OCI-LY7 (cell line): ENCODE results near the gene KCNQ1. TPM values are rescaled to one million over a fixed set of nuclear protein-coding genes. Genes with fewer than 3 reads are reported as not detected.

Source experiments
- BruUV-seq: library from RNA; stranded (reverse); fragments of 400-500 nt; replicated peaks from 2 replicates; lab custom pipeline; 2021; lab: Mats Ljungman, UMichigan
- CTCF ChIA-PET: fragments of 300-600 bp; sonication (Branson Sonifier 250); formaldehyde crosslinking; loops from one replicate; lab custom pipeline; 2022; ENCODE audit warnings: antibody characterized with exemption; ENCODE audit not compliant: unreplicated experiment; lab: Charles Lee
- POLR2A ChIA-PET: fragments of 300-600 bp; sonication (Branson Sonifier 250); formaldehyde crosslinking; loops from one replicate; lab custom pipeline; 2022; ENCODE audit warnings: antibody characterized with exemption; lab: Charles Lee
- DNase-seq: peaks from one replicate; pipeline ENCODE4 v3.0.0-alpha.2; 2015; ENCODE audit warnings: low spot score
- H2AFZ ChIP-seq: fragments of 200-600 bp; sonication (generic), shearing (Covaris generic); 2 replicates; pipeline ENCODE4 v1.6.1; 2014; ENCODE audit warnings: mild to moderate bottlenecking, antibody characterized with exemption, low read length, moderate library complexity
- H3K27ac ChIP-seq: fragments of 200-600 bp; sonication (generic); 2 replicates; pipeline ENCODE4 v1.5.1; 2014; ENCODE audit warnings: mixed run types, low read depth, mild to moderate bottlenecking, moderate library complexity, low read length, inconsistent platforms; ENCODE audit not compliant: poor library complexity, severe bottlenecking
- H3K36me3 ChIP-seq: fragments of 200-600 bp; sonication (generic); 2 replicates; pipeline ENCODE4 v1.6.1; 2014; ENCODE audit warnings: mild to moderate bottlenecking, antibody characterized with exemption, low read length, moderate library complexity, mixed read lengths; ENCODE audit not compliant: insufficient read depth
- H3K4me1 ChIP-seq: fragments of 200-600 bp; sonication (generic); 2 replicates; pipeline ENCODE4 v1.5.1; 2014; ENCODE audit warnings: mild to moderate bottlenecking, low read length; ENCODE audit not compliant: insufficient read depth, poor library complexity, severe bottlenecking
- H3K4me2 ChIP-seq: fragments of 200-600 bp; sonication (generic); 2 replicates; pipeline ENCODE4 v1.6.1; 2014; ENCODE audit warnings: mild to moderate bottlenecking, low read length
- H3K4me3 ChIP-seq: fragments of 200-600 bp; sonication (generic); 2 replicates; pipeline ENCODE4 v1.5.1; 2014; ENCODE audit warnings: mild to moderate bottlenecking, low read depth, low read length; ENCODE audit not compliant: poor library complexity, severe bottlenecking
- H3K79me2 ChIP-seq: fragments of 200-600 bp; sonication (generic); 2 replicates; pipeline ENCODE4 v1.6.1; 2016; ENCODE audit warnings: low read depth, mild to moderate bottlenecking, low read length, moderate library complexity, mixed read lengths; ENCODE audit not compliant: insufficient read depth
- H3K9me2 ChIP-seq: fragments of 200-600 bp; sonication (generic); 2 replicates; pipeline ENCODE4 v1.6.1; 2016; ENCODE audit warnings: mild to moderate bottlenecking, low read length, mixed read lengths; ENCODE audit not compliant: insufficient read depth
- H3K9me3 ChIP-seq: fragments of 200-600 bp; sonication (generic); 2 replicates; pipeline ENCODE4 v1.6.1; 2014; ENCODE audit warnings: mild to moderate bottlenecking, mixed run types, low read length, mixed read lengths
- H4K20me1 ChIP-seq: fragments of 200-600 bp; sonication (generic); 2 replicates; pipeline ENCODE4 v1.6.1; 2014; ENCODE audit warnings: mild to moderate bottlenecking, antibody characterized with exemption, low read length, moderate library complexity, mixed read lengths; ENCODE audit not compliant: insufficient read depth
- EZH2phosphoT487 ChIP-seq: fragments of 200-600 bp; sonication (generic); IDR thresholded peaks from 2 replicates; pipeline ENCODE4 v1.6.1; 2018; ENCODE audit warnings: low read depth, borderline replicate concordance, mild to moderate bottlenecking, mixed run types, antibody characterized with exemption, low read length, moderate library complexity, mixed read lengths
- intact Hi-C: fragments of 100-400 bp; cut with micrococcal nuclease; formaldehyde crosslinking; loops from one replicate; pipeline ENCODE4 v1.10.0; 2022; ENCODE audit not compliant: unreplicated experiment
- total RNA-seq, 2 experiments: library from RNA; depleted of rRNA in 1 of 2; stranded (reverse); fragments of >200 nt in 1 of 2; shearing (Covaris generic) in 1 of 2; gene quantifications; 2 replicates each; pipeline ENCODE4 v1.2.3, GENCODE V29; 2014 to 2022
- TF ChIP-seq, protein P1 (sequence below): fragments of 200-600 bp; sonication (generic); conservative IDR thresholded peaks from 2 replicates; pipeline ENCODE4 v1.5.1; 2014; ENCODE audit warnings: mild to moderate bottlenecking, antibody characterized with exemption, low read length, moderate library complexity, mixed read lengths

The KCNQ1 gene
- total RNA-seq, 2 experiments from 2014 or later, result 0.22 to 1.3 TPM

DNA sequence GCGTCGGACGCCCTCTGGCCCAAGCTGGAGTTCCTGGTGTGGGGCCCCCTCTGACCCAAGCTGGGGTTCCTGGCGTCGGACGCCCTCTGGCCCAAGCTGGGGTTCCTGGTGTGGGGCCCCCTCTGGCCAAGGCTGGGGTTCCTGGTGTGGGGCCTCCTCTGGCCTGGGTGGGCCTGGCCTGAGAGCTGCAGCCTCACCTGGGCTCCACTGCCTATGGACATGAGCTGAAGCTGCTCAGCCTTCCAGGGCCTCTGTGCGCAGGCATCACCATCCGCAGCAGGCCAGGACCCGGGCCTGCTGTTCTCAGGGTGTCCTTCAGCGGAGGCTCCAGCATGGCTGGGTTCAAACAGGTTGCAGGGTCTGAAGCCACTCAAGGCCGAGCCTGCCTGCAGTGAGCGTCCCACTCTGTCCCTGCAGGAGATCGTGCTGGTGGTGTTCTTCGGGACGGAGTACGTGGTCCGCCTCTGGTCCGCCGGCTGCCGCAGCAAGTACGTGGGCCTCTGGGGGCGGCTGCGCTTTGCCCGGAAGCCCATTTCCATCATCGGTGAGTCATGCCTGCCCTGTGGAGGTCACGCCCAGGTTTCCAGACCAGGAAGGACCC, 125.5 kb downstream of the KCNQ1 start:
- Histone ChIP-seq H3K4me2 (no peak overlapping the region), H3K36me3 (no peaks in the 10 kb centered on the region), H3K79me2 (no peaks in the 10 kb centered on the region), H3K4me3 (no peak overlapping the region), H3K4me1 (no peaks in the 10 kb centered on the region), H3K27ac (no peak overlapping the region), H3K9me2 (no peaks in the 10 kb centered on the region), H4K20me1 (no peaks in the 10 kb centered on the region), H2AFZ (no peak overlapping the region), H3K9me3 (no peaks in the 10 kb centered on the region)
- ChIA-PET POLR2A (no interaction called here), CTCF (no interaction called here)
- BruUV-seq, result no TSS peak
- no peak for DNase-seq
- no peak for TF ChIP-seq EZH2phosphoT487
- TF ChIP-seq, protein P1, sequence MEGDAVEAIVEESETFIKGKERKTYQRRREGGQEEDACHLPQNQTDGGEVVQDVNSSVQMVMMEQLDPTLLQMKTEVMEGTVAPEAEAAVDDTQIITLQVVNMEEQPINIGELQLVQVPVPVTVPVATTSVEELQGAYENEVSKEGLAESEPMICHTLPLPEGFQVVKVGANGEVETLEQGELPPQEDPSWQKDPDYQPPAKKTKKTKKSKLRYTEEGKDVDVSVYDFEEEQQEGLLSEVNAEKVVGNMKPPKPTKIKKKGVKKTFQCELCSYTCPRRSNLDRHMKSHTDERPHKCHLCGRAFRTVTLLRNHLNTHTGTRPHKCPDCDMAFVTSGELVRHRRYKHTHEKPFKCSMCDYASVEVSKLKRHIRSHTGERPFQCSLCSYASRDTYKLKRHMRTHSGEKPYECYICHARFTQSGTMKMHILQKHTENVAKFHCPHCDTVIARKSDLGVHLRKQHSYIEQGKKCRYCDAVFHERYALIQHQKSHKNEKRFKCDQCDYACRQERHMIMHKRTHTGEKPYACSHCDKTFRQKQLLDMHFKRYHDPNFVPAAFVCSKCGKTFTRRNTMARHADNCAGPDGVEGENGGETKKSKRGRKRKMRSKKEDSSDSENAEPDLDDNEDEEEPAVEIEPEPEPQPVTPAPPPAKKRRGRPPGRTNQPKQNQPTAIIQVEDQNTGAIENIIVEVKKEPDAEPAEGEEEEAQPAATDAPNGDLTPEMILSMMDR, result no peak
- intact Hi-C loops, result no loop called here

DNA sequence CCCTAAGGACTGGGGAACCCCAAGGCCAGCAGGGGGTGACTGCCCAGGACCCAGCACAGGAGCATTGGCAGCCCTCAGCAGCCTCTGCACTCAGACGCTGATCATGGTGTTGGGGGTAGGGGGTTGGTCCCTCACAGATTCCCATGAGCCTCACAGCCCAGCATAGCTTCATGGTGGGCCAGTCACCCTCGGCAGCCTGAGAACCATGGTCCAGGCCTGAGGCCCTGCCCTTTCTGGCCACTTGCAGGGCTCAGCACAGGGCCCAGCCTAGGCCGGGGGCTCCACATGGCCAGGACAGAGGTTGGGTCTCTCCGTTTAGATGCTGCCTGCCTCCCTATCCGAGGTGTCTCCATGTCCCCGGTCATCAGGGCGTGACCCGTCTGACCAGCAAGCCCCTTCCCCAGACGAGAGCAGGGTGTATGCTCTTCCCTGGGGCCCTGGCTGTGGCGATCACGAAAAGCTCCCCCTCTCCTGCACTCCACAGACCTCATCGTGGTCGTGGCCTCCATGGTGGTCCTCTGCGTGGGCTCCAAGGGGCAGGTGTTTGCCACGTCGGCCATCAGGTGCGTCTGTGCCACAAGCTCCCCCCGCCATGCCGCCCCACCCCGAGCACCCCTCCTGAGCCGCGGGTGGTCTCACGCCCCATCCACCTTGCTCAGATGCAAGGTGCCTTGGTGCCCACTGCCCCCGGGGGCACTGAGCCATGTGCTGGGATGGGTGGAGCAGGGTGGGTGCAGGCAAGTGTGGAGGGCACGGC, 126.2 kb downstream of the KCNQ1 start:
- H3K4me1 ChIP-seq, result no peaks in the 10 kb centered on the region
- no peaks in the 10 kb centered on the region for H3K9me3 ChIP-seq
- H2AFZ ChIP-seq, result no peak overlapping the region
- no peak overlapping the region for H3K27ac ChIP-seq
- H3K79me2 ChIP-seq, result no peaks in the 10 kb centered on the region
- intact Hi-C loops, result no loop called here
- H3K4me2 ChIP-seq, result no peak overlapping the region
- H3K4me3 ChIP-seq, result no peak overlapping the region
- BruUV-seq, result no TSS peak
- TF ChIP-seq EZH2phosphoT487, result no peak
- TF ChIP-seq, protein P1, result no peak
- ChIA-PET CTCF (no interaction called here), POLR2A (no interaction called here)
- H3K9me2 ChIP-seq, result no peaks in the 10 kb centered on the region
- no peaks in the 10 kb centered on the region for H3K36me3 ChIP-seq
- no peaks in the 10 kb centered on the region for H4K20me1 ChIP-seq
- no peak for DNase-seq
